ENCODE measurements around the gene MCC.

MCC gene

DNA sequence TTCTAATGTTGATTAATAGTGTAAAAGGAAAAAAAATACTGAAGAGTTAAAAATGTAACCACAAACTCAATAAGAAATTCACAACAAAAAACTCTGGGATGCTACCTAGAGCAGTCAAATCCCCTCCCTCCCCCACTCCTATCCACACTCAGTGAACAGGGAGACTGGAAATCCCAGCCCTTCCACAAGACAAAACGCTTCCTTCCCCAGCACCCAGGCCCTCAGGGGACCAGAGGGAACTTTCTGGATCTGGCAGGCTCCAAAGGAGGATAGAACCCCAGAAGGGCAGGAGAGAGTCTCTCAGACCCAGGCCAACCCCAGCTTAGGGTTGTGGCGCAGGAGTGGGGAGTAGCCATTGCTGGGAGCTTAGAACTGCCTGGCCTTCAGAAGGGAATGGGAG is 456.7 kb downstream of the MCC start:
- Histone ChIP-seq H3K4me3 (replicated peaks; ENCODE audit: insufficient read depth, low read length) (no peak overlapping the region), H3K27ac (replicated peaks) (no peak overlapping the region), H3K27me3 (ENCODE audit: insufficient read depth, poor library complexity, severe bottlenecking) (no peaks in the 10 kb centered on the region)
- no peak for DNase-seq (ENCODE audit: low read depth in 1 of 2, low spot score in 1 of 2)
- TF ChIP-seq GABPA (IDR thresholded peaks at IDR 0.05; ENCODE audit: low read depth) = no peak
- TF ChIP-seq POLR2AphosphoS5 (IDR thresholded peaks at IDR 0.05; ENCODE audit: low read depth) = no peak
- TF ChIP-seq, protein P1, sequence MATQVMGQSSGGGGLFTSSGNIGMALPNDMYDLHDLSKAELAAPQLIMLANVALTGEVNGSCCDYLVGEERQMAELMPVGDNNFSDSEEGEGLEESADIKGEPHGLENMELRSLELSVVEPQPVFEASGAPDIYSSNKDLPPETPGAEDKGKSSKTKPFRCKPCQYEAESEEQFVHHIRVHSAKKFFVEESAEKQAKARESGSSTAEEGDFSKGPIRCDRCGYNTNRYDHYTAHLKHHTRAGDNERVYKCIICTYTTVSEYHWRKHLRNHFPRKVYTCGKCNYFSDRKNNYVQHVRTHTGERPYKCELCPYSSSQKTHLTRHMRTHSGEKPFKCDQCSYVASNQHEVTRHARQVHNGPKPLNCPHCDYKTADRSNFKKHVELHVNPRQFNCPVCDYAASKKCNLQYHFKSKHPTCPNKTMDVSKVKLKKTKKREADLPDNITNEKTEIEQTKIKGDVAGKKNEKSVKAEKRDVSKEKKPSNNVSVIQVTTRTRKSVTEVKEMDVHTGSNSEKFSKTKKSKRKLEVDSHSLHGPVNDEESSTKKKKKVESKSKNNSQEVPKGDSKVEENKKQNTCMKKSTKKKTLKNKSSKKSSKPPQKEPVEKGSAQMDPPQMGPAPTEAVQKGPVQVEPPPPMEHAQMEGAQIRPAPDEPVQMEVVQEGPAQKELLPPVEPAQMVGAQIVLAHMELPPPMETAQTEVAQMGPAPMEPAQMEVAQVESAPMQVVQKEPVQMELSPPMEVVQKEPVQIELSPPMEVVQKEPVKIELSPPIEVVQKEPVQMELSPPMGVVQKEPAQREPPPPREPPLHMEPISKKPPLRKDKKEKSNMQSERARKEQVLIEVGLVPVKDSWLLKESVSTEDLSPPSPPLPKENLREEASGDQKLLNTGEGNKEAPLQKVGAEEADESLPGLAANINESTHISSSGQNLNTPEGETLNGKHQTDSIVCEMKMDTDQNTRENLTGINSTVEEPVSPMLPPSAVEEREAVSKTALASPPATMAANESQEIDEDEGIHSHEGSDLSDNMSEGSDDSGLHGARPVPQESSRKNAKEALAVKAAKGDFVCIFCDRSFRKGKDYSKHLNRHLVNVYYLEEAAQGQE (IDR thresholded peaks at IDR 0.05; ENCODE audit: insufficient replicate concordance, low read depth) = no peak
- TF ChIP-seq SPI1 (IDR thresholded peaks at IDR 0.05; ENCODE audit: borderline replicate concordance, low read depth) = no peak
- TF ChIP-seq, protein P2, sequence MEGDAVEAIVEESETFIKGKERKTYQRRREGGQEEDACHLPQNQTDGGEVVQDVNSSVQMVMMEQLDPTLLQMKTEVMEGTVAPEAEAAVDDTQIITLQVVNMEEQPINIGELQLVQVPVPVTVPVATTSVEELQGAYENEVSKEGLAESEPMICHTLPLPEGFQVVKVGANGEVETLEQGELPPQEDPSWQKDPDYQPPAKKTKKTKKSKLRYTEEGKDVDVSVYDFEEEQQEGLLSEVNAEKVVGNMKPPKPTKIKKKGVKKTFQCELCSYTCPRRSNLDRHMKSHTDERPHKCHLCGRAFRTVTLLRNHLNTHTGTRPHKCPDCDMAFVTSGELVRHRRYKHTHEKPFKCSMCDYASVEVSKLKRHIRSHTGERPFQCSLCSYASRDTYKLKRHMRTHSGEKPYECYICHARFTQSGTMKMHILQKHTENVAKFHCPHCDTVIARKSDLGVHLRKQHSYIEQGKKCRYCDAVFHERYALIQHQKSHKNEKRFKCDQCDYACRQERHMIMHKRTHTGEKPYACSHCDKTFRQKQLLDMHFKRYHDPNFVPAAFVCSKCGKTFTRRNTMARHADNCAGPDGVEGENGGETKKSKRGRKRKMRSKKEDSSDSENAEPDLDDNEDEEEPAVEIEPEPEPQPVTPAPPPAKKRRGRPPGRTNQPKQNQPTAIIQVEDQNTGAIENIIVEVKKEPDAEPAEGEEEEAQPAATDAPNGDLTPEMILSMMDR (IDR thresholded peaks at IDR 0.05; ENCODE audit: insufficient read depth, low read length) = no peak

DNA sequence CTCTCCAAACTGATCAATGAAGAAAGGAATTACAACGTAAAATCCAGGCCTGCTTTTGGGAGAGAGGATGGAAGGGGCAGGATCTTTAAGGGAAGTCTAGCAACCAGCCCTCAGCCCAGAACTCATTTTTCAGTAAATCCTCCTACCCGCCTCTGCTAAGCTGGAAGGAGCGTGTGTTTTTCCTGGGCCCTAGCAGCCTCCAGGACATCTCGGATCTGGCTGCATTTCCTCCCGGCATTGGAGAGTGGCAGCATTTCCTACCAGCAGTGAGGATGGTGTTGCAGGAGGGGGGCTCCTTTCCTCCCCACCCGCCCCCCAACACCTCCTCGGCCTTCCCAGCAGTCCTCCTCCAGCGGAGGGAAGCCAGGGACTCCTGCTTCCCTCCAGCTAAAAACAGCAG is 457.1 kb downstream of the MCC start:
- Histone ChIP-seq H3K27ac (replicated peaks) (no peak overlapping the region), H3K27me3 (ENCODE audit: insufficient read depth, poor library complexity, severe bottlenecking) (no peaks in the 10 kb centered on the region), H3K4me3 (replicated peaks; ENCODE audit: insufficient read depth, low read length) (no peak overlapping the region)
- no peak for DNase-seq (ENCODE audit: low read depth in 1 of 2, low spot score in 1 of 2)
- TF ChIP-seq, protein P2 (IDR thresholded peaks at IDR 0.05; ENCODE audit: insufficient read depth, low read length) = no peak
- TF ChIP-seq, protein P1 (IDR thresholded peaks at IDR 0.05; ENCODE audit: insufficient replicate concordance, low read depth) = no peak
- TF ChIP-seq GABPA (IDR thresholded peaks at IDR 0.05; ENCODE audit: low read depth) (no peak), SPI1 (IDR thresholded peaks at IDR 0.05; ENCODE audit: borderline replicate concordance, low read depth) (no peak), POLR2AphosphoS5 (IDR thresholded peaks at IDR 0.05; ENCODE audit: low read depth) (no peak)

DNA sequence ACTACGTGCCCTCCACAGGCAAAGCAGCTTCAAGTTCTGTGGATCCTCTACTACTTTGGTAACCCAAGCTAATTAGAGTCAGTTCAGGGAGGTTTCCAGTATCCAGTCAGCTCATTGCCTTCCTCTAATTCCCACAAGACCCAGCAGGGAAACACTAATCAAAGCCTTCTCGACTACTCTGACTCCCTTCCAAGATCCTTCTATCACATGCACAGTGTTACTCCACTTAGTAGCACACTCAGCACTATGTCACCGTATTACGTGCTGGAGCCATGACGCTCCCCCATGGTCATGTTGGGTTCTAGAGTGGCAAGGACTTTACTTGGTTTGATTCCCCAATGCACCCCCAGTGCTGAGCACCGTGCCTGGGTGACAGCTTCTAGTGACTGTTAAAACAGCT is 458.6 kb downstream of the MCC start:
- no peak for DNase-seq (ENCODE audit: low read depth in 1 of 2, low spot score in 1 of 2)
- Histone ChIP-seq H3K27me3 (ENCODE audit: insufficient read depth, poor library complexity, severe bottlenecking) (no peaks in the 10 kb centered on the region), H3K27ac (replicated peaks) (no peak overlapping the region), H3K4me3 (replicated peaks; ENCODE audit: insufficient read depth, low read length) (no peak overlapping the region)
- TF ChIP-seq, protein P1 (IDR thresholded peaks at IDR 0.05; ENCODE audit: insufficient replicate concordance, low read depth) = no peak
- TF ChIP-seq SPI1 (IDR thresholded peaks at IDR 0.05; ENCODE audit: borderline replicate concordance, low read depth) (no peak), GABPA (IDR thresholded peaks at IDR 0.05; ENCODE audit: low read depth) (no peak), POLR2AphosphoS5 (IDR thresholded peaks at IDR 0.05; ENCODE audit: low read depth) (no peak)
- TF ChIP-seq, protein P2 (IDR thresholded peaks at IDR 0.05; ENCODE audit: insufficient read depth, low read length) = no peak
